ENCODE measurements around the gene ATAD3C. TPM values are rescaled to one million over a fixed set of nuclear protein-coding genes. Genes with fewer than 3 reads are reported as not detected.
"Not testable (repeated sequence)": the region's sequence is repeated elsewhere in the genome, so short reads cannot be mapped to it uniquely, and the experiment has no call there.

The ATAD3C gene
- total RNA-seq, 1 donor from 2014 or later = 0.27 TPM

- peaks cover 7% of the 10 kb centered on the region for H3K9me3 Mint-ChIP-seq (ENCODE audit: unreplicated experiment)
Measured at GRCh38 chr1:1407636-1408318, 41.7 kb upstream of the ATAD3C start.

GRCh38 chr1:1410238-1410637 lies 39.3 kb upstream of the ATAD3C start:
- not testable (repeated sequence) for H3K27ac Mint-ChIP-seq (ENCODE audit: unreplicated experiment); H3K4me3 Mint-ChIP-seq (ENCODE audit: unreplicated experiment); H3K9me3 Mint-ChIP-seq (ENCODE audit: unreplicated experiment); DNase-seq (ENCODE audit: extremely low spot score, unreplicated experiment); H3K27me3 Mint-ChIP-seq (ENCODE audit: unreplicated experiment); H3K36me3 Mint-ChIP-seq (ENCODE audit: unreplicated experiment)
- peaks cover 24% of the 10 kb centered on the region for H3K4me1 Mint-ChIP-seq (ENCODE audit: unreplicated experiment)

More at GRCh38 chr1:1407636-1408318, 41.7 kb upstream of the ATAD3C start:
- Mint-ChIP-seq H3K4me3 (ENCODE audit: unreplicated experiment) (peak overlapping the region; percentile 80), H3K27me3 (ENCODE audit: unreplicated experiment) (no peaks in the 10 kb centered on the region), H3K4me1 (ENCODE audit: unreplicated experiment) (peaks cover 24% of the 10 kb centered on the region), H3K27ac (ENCODE audit: unreplicated experiment) (peak overlapping the region; percentile 77), H3K36me3 (ENCODE audit: unreplicated experiment) (peaks cover 13% of the 10 kb centered on the region)
- DNase-seq (ENCODE audit: extremely low spot score, unreplicated experiment) = no peak
- peak; percentile 8 for TF ChIP-seq CTCF (IDR thresholded peaks at IDR 0.05)

GRCh38 chr1:1411626-1412025 lies 37.9 kb upstream of the ATAD3C start:
- no peak overlapping the region for H3K4me3 Mint-ChIP-seq (ENCODE audit: unreplicated experiment)
- H3K9me3 Mint-ChIP-seq (ENCODE audit: unreplicated experiment) = peaks cover 7% of the 10 kb centered on the region
- no peaks in the 10 kb centered on the region for H3K27me3 Mint-ChIP-seq (ENCODE audit: unreplicated experiment)
- no peaks in the 10 kb centered on the region for H3K36me3 Mint-ChIP-seq (ENCODE audit: unreplicated experiment)
- TF ChIP-seq CTCF (IDR thresholded peaks at IDR 0.05) = no peak
- H3K27ac Mint-ChIP-seq (ENCODE audit: unreplicated experiment) = no peak overlapping the region
- H3K4me1 Mint-ChIP-seq (ENCODE audit: unreplicated experiment) = peaks cover 18% of the 10 kb centered on the region
- DNase-seq (ENCODE audit: extremely low spot score, unreplicated experiment) = no peak

- not testable (repeated sequence) for H3K36me3 Mint-ChIP-seq (ENCODE audit: unreplicated experiment); H3K4me3 Mint-ChIP-seq (ENCODE audit: unreplicated experiment); H3K9me3 Mint-ChIP-seq (ENCODE audit: unreplicated experiment); H3K27me3 Mint-ChIP-seq (ENCODE audit: unreplicated experiment); DNase-seq (ENCODE audit: extremely low spot score, unreplicated experiment); H3K27ac Mint-ChIP-seq (ENCODE audit: unreplicated experiment)
- H3K4me1 Mint-ChIP-seq (ENCODE audit: unreplicated experiment) = peaks cover 15% of the 10 kb centered on the region
Measured at GRCh38 chr1:1412311-1412902, 37.1 kb upstream of the ATAD3C start.

GRCh38 chr1:1415751-1416150 lies 33.7 kb upstream of the ATAD3C start:
- Mint-ChIP-seq H3K4me1 (ENCODE audit: unreplicated experiment) (no peaks in the 10 kb centered on the region), H3K27me3 (ENCODE audit: unreplicated experiment) (no peaks in the 10 kb centered on the region)

GRCh38 chr1:1417396-1417795 lies 32.1 kb upstream of the ATAD3C start:
- H3K4me3 Mint-ChIP-seq (ENCODE audit: unreplicated experiment); DNase-seq (ENCODE audit: extremely low spot score, unreplicated experiment); H3K4me1 Mint-ChIP-seq (ENCODE audit: unreplicated experiment); H3K27ac Mint-ChIP-seq (ENCODE audit: unreplicated experiment); H3K36me3 Mint-ChIP-seq (ENCODE audit: unreplicated experiment); H3K9me3 Mint-ChIP-seq (ENCODE audit: unreplicated experiment); H3K27me3 Mint-ChIP-seq (ENCODE audit: unreplicated experiment): not testable (repeated sequence)

More at GRCh38 chr1:1415751-1416150, 33.7 kb upstream of the ATAD3C start:
- no peak overlapping the region for H3K4me3 Mint-ChIP-seq (ENCODE audit: unreplicated experiment)
- no peaks in the 10 kb centered on the region for H3K36me3 Mint-ChIP-seq (ENCODE audit: unreplicated experiment)
- H3K9me3 Mint-ChIP-seq (ENCODE audit: unreplicated experiment) = peaks cover 7% of the 10 kb centered on the region
- no peak overlapping the region for H3K27ac Mint-ChIP-seq (ENCODE audit: unreplicated experiment)
- DNase-seq (ENCODE audit: extremely low spot score, unreplicated experiment) = no peak
- no peak for TF ChIP-seq CTCF (IDR thresholded peaks at IDR 0.05)

GRCh38 chr1:1417825-1418463 lies 31.5 kb upstream of the ATAD3C start:
- not testable (repeated sequence) for DNase-seq (ENCODE audit: extremely low spot score, unreplicated experiment); H3K9me3 Mint-ChIP-seq (ENCODE audit: unreplicated experiment); H3K36me3 Mint-ChIP-seq (ENCODE audit: unreplicated experiment); H3K4me3 Mint-ChIP-seq (ENCODE audit: unreplicated experiment); H3K27ac Mint-ChIP-seq (ENCODE audit: unreplicated experiment); H3K4me1 Mint-ChIP-seq (ENCODE audit: unreplicated experiment); H3K27me3 Mint-ChIP-seq (ENCODE audit: unreplicated experiment)

Data from osteocyte (in vitro differentiated cells).